GM19043 (cell line): ENCODE data around the gene CXCL11.
"Not testable (repeated sequence)": the region's sequence is repeated elsewhere in the genome, so short reads cannot be mapped to it uniquely, and the experiment has no call there.

Experiments used
- ATAC-seq: cut with Tn5 transposase; IDR thresholded peaks from one replicate; pipeline ENCODE4 v1.9.1; 2021; ENCODE audit warnings: low read depth; ENCODE audit not compliant: unreplicated experiment

Gene CXCL11

DNA sequence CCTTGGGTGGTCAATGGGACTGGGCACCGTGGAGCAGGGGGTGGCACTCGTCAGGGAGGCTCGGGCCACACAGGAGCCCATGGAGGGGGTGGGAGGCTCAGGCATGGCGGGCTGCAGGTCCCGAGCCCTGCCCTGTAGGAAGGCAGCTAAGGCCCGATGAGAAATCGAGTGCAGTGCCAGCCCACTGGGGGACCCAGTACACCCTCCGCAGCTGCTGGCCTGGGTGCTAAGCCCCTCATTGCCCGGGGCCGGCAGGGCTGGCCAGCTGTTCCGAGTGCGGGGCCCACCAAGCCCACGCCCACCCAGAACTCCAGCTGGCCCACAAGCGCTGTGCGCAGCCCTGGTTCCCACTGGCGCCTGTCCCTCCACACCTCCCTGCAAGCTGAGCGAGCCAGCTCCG, 7.4 kb upstream of the CXCL11 start:
- ATAC-seq, result not testable (repeated sequence)

DNA sequence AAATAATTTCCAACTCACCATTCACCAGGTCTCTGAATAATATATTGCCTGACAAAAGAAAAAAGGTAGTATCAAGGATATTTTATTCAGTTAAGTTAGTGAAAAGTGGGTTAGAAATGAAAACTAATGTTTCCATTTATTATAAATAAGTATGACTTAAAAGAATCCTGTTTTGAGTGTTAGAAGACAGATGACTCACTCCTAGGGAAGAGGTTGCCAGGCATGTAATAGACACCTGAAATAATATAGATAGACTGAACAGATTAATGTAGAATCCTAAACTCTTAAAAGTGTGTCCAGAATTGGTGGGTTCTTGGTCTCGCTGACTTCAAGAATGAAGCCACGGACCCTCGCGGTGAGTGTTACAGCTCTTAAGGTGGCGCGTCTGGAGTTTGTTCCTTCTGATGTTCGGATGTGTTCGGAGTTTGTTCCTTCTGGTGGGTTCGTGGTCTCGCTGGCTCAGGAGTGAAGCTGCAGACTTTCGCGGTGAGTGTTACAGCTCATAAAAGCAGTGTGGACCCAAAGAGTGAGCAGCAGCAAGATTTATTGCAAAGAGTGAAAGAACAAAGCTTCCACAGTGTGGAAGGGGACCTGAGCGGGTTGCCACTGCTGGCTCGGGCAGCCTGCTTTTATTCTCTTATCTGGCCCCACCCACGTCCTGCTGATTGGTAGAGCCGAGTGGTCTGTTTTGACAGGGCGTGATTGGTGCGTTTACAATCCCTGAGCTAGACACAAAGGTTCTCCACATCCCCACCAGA, 6.5 kb upstream of the CXCL11 start:
- not testable (repeated sequence) for ATAC-seq

DNA sequence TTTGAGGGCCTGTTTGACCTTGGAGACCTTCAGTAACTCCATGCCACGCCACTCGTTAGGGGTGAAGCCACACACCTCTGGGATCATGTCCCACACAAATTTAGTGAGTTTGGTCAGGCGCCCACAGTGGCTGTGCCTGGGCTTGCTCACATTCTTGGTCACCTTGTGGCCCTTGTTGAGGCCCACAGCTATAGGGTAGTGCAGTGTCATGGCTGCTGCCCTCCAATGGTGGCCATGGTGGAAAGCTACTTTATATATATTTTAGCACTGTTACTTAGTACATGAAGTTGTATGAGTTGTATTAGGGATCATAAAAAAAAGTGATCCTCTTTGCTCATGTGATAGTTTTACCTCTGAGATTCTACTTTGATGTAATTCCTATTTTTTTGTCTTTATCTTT, 985 bp upstream of the CXCL11 start:
- ATAC-seq, result no peak

DNA sequence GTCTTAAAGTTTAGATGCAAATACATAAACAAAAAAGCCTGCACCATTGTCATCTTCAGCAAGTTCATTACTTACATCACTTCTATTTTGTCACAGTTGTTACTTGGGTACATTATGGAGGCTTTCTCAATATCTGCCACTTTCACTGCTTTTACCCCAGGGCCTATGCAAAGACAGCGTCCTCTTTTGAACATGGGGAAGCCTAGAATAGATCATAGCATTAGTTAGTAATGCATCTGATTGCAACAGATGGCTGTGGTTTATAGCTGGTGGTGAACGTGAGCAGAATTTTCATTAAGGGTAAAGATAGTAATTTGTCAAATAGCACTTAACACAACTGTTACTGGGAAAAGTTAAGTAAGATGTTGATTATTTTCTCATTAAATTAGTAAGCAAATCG, 729 bp downstream of the CXCL11 start:
- ATAC-seq, result no peak

DNA sequence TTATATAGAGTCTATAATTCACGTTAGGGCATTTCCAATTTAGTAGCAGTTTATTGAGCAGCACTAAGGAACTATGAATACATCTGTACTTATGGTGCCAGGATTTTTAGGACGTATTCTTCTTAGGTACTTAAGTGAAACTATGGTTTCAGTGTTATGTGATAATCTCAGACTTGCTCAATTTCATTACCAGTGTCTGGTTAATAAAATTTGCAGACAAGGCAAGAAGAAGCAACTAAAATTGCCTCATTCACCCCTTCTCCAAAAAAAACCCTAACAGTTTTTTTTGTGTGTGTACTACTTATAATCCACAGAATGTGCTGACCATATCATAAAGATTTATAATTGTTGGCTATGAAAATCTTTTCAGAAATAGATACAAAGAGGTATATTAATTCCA, 6.6 kb downstream of the CXCL11 start:
- no peak for ATAC-seq

DNA sequence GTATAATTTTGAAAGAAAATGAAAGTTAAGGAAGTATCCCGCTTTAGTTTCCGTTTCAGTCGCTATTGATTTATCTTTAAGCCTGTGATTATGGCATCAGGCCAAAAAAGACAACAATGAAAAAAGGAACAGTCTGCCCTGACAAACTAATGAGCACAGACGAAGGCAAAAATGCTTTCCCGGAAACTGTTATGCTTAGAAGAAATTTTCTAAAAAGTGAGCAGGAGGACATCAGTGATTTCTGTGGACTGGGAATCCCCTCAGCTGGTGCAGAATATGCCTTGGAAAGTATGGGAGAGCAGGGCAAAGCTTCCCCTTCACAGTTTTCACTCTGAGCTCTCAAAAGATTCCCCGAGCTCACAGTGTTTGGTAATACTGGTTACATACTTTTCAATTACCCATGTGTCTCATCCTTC, 7.5 kb downstream of the CXCL11 start:
- ATAC-seq, result no peak

DNA sequence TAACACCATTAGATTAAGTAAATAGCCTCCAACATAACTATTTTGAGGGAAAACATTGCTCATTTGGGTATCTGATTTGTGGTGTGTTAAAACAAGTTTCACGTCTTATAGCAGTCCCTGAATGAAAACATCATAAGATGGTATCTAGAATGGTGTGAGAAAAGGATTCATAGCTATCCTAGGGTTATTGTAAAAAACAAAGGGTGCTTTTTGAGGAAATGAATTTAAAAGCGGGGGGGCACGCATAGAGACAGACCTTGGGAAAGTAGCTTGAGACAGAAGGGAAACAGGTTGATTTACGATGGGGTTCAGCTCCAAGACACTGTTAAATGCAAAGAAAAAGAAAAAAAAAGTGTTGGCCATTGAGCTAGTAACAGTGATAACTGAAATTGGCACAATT, 11.8 kb downstream of the CXCL11 start:
- no peak for ATAC-seq

DNA sequence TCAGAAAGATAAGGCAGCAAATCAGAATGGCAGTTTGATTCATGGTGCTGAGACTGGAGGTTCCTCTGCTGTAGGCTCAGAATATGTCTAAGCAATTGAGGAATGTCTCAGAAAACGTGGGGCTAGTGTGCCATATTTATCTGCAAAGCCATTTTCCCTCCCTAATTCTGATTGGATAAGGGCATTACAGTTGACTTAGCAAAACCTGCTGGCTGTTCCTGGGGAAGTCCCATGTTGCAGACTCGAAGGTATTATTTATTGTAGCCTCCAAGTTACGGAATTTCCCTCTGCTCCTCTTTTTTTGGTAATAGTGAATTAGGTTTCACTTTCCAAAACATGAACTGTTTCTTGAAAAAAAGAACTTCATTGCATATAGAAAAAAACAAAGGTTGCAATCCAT, 12.5 kb downstream of the CXCL11 start, which contains the start of gene CXCL10:
Gene CXCL10, minus strand, starts transcription at position 109 of the 400 bp plus-strand sequence. Its CDS starts 66 bp downstream, at position 43.
- ATAC-seq, result no peak

DNA sequence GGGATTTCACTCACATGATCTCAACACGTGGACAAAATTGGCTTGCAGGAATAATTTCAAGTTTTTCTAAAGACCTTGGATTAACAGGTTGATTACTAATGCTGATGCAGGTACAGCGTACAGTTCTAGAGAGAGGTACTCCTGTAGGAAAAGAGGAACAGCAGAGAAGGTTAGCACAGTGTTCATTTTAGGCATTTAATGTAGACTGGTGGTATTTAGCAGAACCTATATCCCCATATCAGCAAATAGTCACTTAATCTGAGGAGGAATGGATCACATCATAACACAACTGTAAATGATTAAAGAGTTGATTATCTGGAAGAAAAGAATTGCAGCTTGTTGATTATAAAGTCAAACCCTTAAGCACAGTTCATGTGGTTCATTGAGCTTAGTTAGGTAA, 13.2 kb downstream of the CXCL11 start:
- no peak for ATAC-seq

DNA sequence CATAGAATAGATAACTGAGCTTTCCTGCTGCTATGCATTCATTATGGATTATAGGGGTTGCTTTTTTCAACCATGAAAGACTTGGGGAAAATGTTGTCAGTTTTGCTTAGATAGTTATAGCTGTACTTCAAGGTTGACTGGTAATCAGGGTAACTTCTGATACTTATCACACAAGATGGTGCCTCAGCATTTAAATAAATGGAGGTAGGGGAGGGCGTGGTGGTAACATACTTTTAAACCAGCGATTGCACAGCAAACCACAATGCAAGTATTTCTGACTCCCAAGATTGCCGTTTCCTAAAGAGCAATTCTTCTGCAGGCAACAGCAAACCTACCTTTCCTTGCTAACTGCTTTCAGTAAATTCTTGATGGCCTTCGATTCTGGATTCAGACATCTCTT, 13.8 kb downstream of the CXCL11 start:
- ATAC-seq, result no peak

DNA sequence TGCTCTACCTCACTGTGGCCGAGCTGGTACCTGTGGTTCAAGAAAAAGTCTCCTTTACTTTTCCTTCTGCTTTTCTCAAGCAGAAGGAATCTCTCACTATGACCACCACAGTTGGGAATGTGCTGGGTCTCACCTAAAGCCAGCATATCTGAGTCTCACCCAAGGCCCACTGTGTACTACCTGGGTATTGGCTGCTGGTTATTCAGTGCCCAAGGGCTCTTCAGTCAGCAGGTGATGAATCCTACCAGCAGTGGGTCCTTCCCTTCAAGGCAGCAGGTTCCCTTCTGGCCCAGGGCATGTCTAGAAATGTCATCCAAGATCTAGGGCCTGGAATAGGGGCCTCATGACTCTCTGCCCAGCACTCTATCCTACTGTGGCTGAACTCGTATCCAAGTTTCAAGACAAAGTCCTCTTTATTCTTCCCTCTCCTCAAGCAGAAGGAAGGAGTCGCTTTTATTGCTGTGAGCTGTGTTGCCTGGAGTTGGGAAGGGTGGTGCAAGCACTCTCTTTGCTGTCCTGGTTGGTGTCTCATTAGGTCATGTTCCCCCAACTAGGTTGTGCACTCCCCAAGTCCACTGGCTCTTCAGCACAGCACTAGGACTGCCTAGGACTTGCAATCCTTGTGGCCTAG, 18.7 kb downstream of the CXCL11 start:
- no peak for ATAC-seq

DNA sequence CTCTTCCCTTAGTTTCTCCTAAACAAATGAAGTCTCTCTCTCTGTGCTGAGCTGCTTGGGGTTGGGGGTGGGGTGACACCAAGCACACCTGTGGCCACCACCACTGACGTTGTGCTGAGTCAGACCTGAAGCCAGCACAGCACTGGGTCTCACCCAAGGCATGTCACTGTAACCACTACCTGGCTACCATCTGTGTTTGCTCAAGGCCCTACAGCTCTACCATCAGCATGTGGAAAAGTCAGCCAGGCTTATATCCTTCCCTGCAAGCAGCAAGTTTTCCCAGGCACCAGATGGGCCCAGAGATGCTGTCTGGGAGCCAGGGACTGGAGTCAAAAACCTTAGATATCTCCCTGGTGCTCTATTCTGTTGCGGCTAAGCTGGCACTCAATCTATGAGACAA, 19.5 kb downstream of the CXCL11 start:
- peak; percentile 59 for ATAC-seq

DNA sequence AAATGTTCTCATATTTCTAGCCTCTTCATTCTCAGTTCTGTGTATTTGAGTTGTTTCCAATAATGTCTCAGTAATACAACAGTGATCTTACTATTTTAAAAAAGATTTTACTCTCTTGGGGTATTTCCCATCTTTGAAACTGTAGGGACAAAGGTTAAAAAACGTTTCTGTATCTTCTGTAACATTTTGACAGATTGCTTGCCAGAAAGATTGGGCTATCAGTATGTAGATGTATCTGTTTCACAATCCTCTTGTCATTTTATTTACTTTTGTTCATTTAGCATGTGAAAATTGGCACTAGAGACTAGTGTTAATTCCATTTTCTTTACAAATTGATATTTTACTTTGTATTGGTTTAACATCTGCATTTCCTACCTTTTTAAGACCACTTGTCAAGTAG, 22.3 kb downstream of the CXCL11 start:
- no peak for ATAC-seq

DNA sequence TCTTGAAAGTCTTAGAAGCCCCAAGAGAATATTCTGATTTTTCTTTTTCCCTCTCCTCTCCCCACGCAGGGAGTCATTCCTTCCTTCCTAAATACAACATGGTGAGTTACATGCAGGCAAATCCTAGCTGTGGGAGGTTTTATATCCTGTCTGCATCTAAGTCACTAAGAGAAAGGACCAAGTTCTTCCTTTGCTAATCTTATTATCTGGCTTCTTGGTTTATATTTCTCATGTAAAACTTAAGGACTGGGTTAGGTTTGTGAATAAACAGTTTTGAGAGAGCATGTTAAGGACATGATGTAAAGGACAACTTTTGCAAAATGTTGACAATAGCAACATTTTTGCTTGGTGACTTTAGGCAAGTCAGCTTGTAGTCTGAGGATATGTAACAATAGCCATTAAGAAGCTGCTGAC, 23.5 kb downstream of the CXCL11 start:
- no peak for ATAC-seq

DNA sequence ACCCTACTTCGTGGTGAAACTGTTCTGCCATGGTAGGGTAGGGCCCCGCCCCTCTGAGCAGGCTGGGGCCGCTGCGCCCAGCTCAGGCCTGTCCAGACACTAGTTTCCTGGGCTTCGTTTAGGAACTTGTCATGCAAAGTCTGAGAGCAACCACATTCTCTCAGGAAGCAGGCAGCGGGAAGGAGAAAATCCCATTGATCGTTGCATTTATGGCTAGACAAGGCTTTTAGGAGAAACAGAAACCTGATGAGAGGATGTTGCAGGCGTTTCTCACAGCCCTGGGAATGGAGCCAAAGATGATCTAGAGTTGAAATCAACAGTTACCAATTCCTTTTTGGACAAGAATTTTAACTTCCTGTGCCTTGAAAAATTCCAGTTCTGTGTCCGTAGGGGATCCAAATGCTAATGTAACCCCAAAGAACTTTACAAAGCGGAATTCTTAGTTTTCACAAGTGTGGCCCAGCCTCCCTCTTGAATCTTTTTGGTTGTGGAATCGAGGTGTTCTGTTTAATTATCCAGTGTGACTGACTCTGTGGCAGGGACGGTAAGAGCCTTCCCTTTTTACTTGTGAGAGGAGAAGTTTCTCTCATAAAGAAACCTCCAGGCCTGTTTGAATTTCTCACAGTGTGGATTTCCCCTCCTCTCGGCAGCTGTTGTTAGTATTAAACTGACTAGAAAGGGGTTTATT, 24.0 kb downstream of the CXCL11 start:
- peak; percentile 75 for ATAC-seq

DNA sequence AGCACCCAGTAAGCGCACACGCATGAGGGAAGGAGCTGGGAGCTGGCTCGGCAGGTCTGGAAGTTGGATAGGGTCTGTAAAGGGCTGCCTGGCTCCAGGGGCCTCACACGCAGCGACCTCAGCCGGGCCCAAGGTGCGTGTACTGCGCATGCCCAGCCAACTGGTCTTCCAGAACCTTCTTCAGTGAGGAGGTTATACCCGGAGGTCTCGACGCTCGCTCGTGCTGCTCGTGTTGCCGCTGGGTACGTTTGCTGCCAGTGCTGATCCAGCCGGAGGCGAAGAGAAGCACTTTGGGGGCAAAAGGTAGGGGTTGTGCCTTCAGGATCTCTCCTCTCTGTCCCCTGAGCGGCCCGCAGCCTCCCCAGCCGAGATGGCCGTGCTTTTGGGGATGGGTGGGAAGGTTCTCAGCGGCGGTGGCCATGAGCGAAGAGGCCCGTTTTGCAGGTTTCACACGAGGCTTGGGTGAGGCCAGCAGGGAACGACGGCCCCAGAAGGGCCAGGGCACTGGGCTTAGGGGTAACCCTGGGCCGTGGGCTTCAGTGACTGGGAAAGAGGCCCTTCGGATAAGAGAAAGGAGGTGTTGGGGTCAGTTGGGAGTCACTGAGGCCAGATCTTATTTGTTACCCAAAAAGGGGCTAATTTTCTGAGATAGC, 24.7 kb downstream of the CXCL11 start:
- no peak for ATAC-seq

DNA sequence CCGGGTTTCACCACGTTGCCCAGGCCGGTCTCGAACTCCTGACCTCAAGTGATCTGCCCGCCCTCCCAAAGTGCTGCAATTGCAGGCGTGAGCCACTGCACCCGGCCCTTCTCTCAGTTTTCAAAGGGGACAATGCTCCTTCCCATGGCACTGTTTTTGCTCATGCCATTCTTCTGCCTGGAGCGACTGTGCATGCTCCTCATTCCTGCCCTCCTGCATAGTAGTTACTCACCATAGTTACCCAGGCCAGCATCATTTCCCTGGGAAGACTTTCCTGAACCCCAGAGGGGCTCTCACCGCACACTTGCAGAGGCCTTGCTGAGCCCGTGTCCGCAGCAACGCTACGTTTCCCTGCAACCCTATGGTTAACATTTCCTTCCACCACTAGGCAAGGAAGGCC, 25.3 kb downstream of the CXCL11 start:
- ATAC-seq, result no peak

DNA sequence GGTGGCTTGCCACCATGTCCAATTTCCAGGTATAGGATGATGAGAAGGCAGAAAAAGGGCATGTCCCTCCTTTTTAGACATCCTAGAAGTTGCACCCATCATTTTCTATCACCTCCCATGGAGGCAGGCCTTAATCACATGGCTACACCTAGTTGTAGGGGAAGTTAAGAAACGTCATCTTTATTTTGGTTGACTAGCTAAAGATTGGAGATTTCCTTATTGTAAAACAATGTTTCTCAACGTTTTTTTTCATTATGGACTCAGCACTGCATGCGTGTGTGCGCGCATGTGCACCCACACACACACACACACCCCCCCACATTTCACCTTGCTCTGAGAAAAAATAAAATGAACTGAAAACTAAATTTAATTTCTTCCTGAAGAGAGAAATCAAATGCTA, 26.6 kb downstream of the CXCL11 start:
- no peak for ATAC-seq

DNA sequence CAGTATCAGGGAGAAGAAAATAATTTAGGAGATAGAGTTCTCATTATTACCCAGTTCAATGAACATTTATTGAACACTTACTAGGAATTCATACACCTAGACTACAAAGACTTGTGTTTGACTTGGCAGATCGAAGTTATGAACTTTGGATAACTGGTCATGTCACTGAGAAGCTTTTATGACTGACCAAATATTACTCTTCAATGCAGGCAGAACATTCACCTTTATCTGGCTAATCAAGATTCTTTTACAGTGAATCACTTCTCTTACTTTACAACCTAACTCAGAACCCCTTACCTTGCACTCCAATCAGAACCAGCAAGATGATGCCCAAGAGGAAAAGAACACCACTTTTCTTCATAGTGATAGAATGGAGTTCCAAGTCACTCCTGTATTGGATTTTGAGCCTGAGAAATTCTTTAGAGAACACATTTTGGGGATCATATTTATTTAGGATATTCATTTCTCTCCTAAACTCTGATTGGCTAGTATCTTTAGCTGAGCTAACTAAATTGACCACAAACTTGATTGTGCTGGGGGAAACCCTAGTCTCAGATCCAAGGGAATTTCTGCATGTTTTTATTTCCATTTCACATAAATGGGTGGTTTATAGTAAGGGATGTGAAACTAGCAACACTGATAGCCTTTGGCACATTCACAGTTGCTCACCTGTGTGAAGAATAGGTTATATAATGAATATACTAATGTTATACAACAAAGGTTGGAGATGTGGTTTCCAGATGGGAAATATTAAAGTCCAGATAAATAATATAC, 28.6 kb downstream of the CXCL11 start, which contains the start of gene CXCL9:
Gene CXCL9, minus strand, starts transcription at position 421 of the 774 bp plus-strand sequence. Its CDS starts 60 bp downstream, at position 361.
- ATAC-seq, result no peak

DNA sequence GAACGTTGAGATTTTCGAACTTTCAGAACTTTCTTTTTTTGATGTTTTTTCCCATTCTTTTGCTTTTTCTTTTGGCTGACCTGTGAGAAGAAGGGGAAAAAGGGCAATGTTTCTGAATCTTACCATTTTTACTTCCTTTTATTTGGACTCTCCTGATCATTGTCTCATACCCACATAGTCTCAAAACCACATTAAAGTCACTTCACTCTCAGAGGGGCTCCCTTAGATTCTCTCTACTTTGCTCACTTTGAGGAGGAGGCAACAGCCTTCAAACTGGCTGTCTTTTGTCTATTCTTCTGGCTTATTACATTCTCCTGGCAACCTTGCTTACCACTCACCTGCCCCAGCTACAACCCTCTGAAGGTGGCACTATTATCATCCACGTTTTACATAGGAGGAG, 32.2 kb downstream of the CXCL11 start:
- ATAC-seq, result no peak
